ENCODE measurements around the gene CBL.

DNA sequence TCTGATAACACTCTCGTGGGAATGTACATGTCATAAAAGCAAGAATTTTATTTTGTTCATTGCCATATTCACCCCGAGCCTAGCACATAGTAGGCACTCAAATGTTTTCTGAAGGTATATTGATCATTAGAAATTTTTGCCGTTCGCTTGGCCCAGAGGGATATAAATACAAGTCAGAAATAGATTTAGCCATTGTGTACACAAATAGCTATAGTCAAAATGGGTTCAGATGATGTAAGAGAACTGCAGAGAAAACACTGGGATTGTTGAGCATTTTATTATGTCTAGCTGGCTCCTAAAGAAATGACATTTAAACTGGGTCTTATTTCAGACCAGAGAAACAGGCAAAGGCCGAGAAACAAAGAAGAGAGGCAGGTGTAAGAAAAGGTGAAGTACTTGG, 61.5 kb downstream of the CBL start:
- TF ChIP-seq, protein P1, sequence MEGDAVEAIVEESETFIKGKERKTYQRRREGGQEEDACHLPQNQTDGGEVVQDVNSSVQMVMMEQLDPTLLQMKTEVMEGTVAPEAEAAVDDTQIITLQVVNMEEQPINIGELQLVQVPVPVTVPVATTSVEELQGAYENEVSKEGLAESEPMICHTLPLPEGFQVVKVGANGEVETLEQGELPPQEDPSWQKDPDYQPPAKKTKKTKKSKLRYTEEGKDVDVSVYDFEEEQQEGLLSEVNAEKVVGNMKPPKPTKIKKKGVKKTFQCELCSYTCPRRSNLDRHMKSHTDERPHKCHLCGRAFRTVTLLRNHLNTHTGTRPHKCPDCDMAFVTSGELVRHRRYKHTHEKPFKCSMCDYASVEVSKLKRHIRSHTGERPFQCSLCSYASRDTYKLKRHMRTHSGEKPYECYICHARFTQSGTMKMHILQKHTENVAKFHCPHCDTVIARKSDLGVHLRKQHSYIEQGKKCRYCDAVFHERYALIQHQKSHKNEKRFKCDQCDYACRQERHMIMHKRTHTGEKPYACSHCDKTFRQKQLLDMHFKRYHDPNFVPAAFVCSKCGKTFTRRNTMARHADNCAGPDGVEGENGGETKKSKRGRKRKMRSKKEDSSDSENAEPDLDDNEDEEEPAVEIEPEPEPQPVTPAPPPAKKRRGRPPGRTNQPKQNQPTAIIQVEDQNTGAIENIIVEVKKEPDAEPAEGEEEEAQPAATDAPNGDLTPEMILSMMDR (IDR thresholded peaks at IDR 0.05): no peak
- no peak for TF ChIP-seq POLR2A (IDR thresholded peaks at IDR 0.05)
